Thymus (tissue), 14 donors: ENCODE data around the gene SMNDC1. TPM values are rescaled to one million over a fixed set of nuclear protein-coding genes. Genes with fewer than 3 reads are reported as not detected.

Source experiments
- DNase-seq, 9 donors: peaks; one replicate each; pipeline ENCODE4 v3.0.0-alpha.2; 2013; ENCODE audit warnings: low spot score in 9 of 9, low read depth in 6 of 9, missing footprints in 1 of 9
- H3K27ac ChIP-seq, 2 donors: one replicate each; pipeline ENCODE4 v1.5.1; 2013; ENCODE audit warnings: control low read depth in 1 of 2, low read depth in 1 of 2, low read length in 1 of 2, mild to moderate bottlenecking in 1 of 2, moderate library complexity in 1 of 2
- H3K27me3 ChIP-seq, 2 donors: one replicate each; pipeline ENCODE4 v1.5.1; 2013; ENCODE audit warnings: low read length in 1 of 2; ENCODE audit not compliant: control insufficient read depth in 2 of 2, insufficient read depth in 1 of 2
- H3K36me3 ChIP-seq, 2 donors: one replicate each; pipeline ENCODE4 v1.5.1; 2013; ENCODE audit warnings: low read length in 1 of 2, mild to moderate bottlenecking in 1 of 2, moderate library complexity in 1 of 2; ENCODE audit not compliant: control insufficient read depth in 2 of 2, insufficient read depth in 2 of 2
- H3K4me1 ChIP-seq, 2 donors: one replicate each; pipeline ENCODE4 v1.5.1; 2013; ENCODE audit warnings: low read length in 2 of 2; ENCODE audit not compliant: control insufficient read depth in 2 of 2, insufficient read depth in 2 of 2
- H3K4me3 ChIP-seq, 2 donors: one replicate each; pipeline ENCODE4 v1.5.1; 2013; ENCODE audit warnings: low read length in 2 of 2, control low read depth in 1 of 2, mild to moderate bottlenecking in 1 of 2
- H3K9me3 ChIP-seq, 2 donors: one replicate each; pipeline ENCODE4 v1.5.1; 2013; ENCODE audit warnings: low read length in 1 of 2, mild to moderate bottlenecking in 1 of 2; ENCODE audit not compliant: control insufficient read depth in 2 of 2, insufficient read depth in 1 of 2
- WGBS: extraction: QIAGEN DNeasy Blood & Tissue Kit; methylation state at CpG from one replicate; pipeline ENCODE4 v1.1.7; 2013; 5-methylcytosine and 5-hydroxymethylcytosine counted together
- long read RNA-seq, 10 donors: transcript quantifications; one replicate each; lab custom pipeline, GENCODE V29; 2026
- polyA plus RNA-seq: library from polyadenylated mRNA; stranded (reverse); fragments of 200-250 nt; gene quantifications from one replicate; pipeline ENCODE4 v1.2.3, GENCODE V29; 2013
- total RNA-seq: library from RNA; stranded (reverse); fragments of 120-200 nt; gene quantifications from one replicate; pipeline ENCODE4 v1.2.4, GENCODE V29; 2013
- donor health status: healthy.

The SMNDC1 gene
- total RNA-seq (8.1 TPM), polyA plus RNA-seq (23.7 TPM)
- long read RNA-seq, donor 1, full-length matches to known transcripts = 2 of 2 reads
- long read RNA-seq, donor 1, partial matches to known transcripts = 0 of 2 reads
- long read RNA-seq, donor 1, other reads (novel, unspliced or antisense) = 0 of 2 reads
- long read RNA-seq, donor 2 = 0 reads
- long read RNA-seq, donor 3, full-length matches to known transcripts = 11 of 16 reads
- long read RNA-seq, donor 3, partial matches to known transcripts = 5 of 16 reads
- long read RNA-seq, donor 3, other reads (novel, unspliced or antisense) = 0 of 16 reads
- long read RNA-seq, donor 4, full-length matches to known transcripts = 8 of 8 reads
- long read RNA-seq, donor 4, partial matches to known transcripts = 0 of 8 reads
- long read RNA-seq, donor 4, other reads (novel, unspliced or antisense) = 0 of 8 reads
- long read RNA-seq, donor 5, full-length matches to known transcripts = 10 of 25 reads
- long read RNA-seq, donor 5, partial matches to known transcripts = 15 of 25 reads
- long read RNA-seq, donor 5, other reads (novel, unspliced or antisense) = 0 of 25 reads
- long read RNA-seq, donor 6, full-length matches to known transcripts = 8 of 8 reads
- long read RNA-seq, donor 6, partial matches to known transcripts = 0 of 8 reads
- long read RNA-seq, donor 6, other reads (novel, unspliced or antisense) = 0 of 8 reads
- long read RNA-seq, donor 7, full-length matches to known transcripts = 16 of 16 reads
- long read RNA-seq, donor 7, partial matches to known transcripts = 0 of 16 reads
- long read RNA-seq, donor 7, other reads (novel, unspliced or antisense) = 0 of 16 reads
- long read RNA-seq, donor 8, full-length matches to known transcripts = 4 of 4 reads
- long read RNA-seq, donor 8, partial matches to known transcripts = 0 of 4 reads
- long read RNA-seq, donor 8, other reads (novel, unspliced or antisense) = 0 of 4 reads
- long read RNA-seq, donor 9, full-length matches to known transcripts = 9 of 9 reads
- long read RNA-seq, donor 9, partial matches to known transcripts = 0 of 9 reads
- long read RNA-seq, donor 9, other reads (novel, unspliced or antisense) = 0 of 9 reads
- long read RNA-seq, donor 10, full-length matches to known transcripts = 13 of 13 reads
- long read RNA-seq, donor 10, partial matches to known transcripts = 0 of 13 reads
- long read RNA-seq, donor 10, other reads (novel, unspliced or antisense) = 0 of 13 reads

GRCh38 chr10:110304780-110305421 lies at the start of gene SMNDC1:
Gene SMNDC1 (minus strand): TSS chr10:110304920. CDS start chr10:110303587, 1,333 bp downstream.
- peak; percentile 95 to 99 (median 98) for DNase-seq
- under 1% methylated on average over 42 of the region's 42 CpGs for WGBS
- peaks cover 5 to 9% of the 10 kb centered on the region in 2 donors for H3K4me1 ChIP-seq
- peak within 1 kb of the TSS; percentile 92 to 93 for H3K27ac ChIP-seq
- peaks cover 11 to 31% of the 10 kb centered on the region in 2 donors for H3K36me3 ChIP-seq
- H3K27me3 ChIP-seq = no peaks in the 10 kb centered on the region
- peak within 1 kb of the TSS; percentile 76 to 89 for H3K4me3 ChIP-seq
- H3K9me3 ChIP-seq = peaks cover 0 to 1% of the 10 kb centered on the region in 2 donors

GRCh38 chr10:110354322-110354766 lies 49.6 kb upstream of the SMNDC1 start:
- Histone ChIP-seq H3K27ac (peak overlapping the region; percentile 46 to 96), H3K4me3 (no peak overlapping the region), H3K27me3 (no peaks in the 10 kb centered on the region), H3K4me1 (peaks cover 56 to 70% of the 10 kb centered on the region in 2 donors), H3K36me3 (no peaks in the 10 kb centered on the region), H3K9me3 (no peaks in the 10 kb centered on the region)
- peak in 8 of 9 donors; percentile 53 to 90 (median 76) for DNase-seq
- WGBS = 38% methylated on average over 11 of the region's 11 CpGs

- Histone ChIP-seq H3K9me3 (no peaks in the 10 kb centered on the region), H3K27me3 (no peaks in the 10 kb centered on the region), H3K27ac (peak overlapping the region; percentile 19 to 96), H3K4me3 (no peak overlapping the region), H3K36me3 (no peaks in the 10 kb centered on the region), H3K4me1 (peaks cover 50 to 61% of the 10 kb centered on the region in 2 donors)
- DNase-seq = peak in 7 of 9 donors; percentile 39 to 77 (median 57)
- 57% methylated on average over 14 of the region's 14 CpGs for WGBS
Observed at GRCh38 chr10:110353244-110354119, 48.8 kb upstream of the SMNDC1 start.

GRCh38 chr10:110352930-110353243 lies 48.2 kb upstream of the SMNDC1 start:
- Histone ChIP-seq H3K9me3 (no peaks in the 10 kb centered on the region), H3K27me3 (no peaks in the 10 kb centered on the region), H3K4me1 (peaks cover 47 to 57% of the 10 kb centered on the region in 2 donors), H3K27ac (peak overlapping the region in 1 of 2 donors; percentile 54), H3K36me3 (no peaks in the 10 kb centered on the region), H3K4me3 (no peak overlapping the region)
- 89% methylated on average over 2 of the region's 2 CpGs for WGBS
- DNase-seq = no peak

- 98% methylated on average over 2 of the region's 2 CpGs for WGBS
- no peak for DNase-seq
- Histone ChIP-seq H3K27me3 (no peaks in the 10 kb centered on the region), H3K4me1 (peaks cover 31 to 43% of the 10 kb centered on the region in 2 donors), H3K36me3 (no peaks in the 10 kb centered on the region), H3K4me3 (no peak overlapping the region), H3K9me3 (no peaks in the 10 kb centered on the region), H3K27ac (no peak overlapping the region)
Observed at GRCh38 chr10:110350812-110351211, 46.1 kb upstream of the SMNDC1 start.

GRCh38 chr10:110349831-110350230 lies 45.1 kb upstream of the SMNDC1 start:
- Histone ChIP-seq H3K27ac (no peak overlapping the region), H3K9me3 (no peaks in the 10 kb centered on the region), H3K27me3 (no peaks in the 10 kb centered on the region), H3K36me3 (no peaks in the 10 kb centered on the region), H3K4me3 (no peak overlapping the region), H3K4me1 (peaks cover 32 to 43% of the 10 kb centered on the region in 2 donors)
- WGBS = 96% methylated on average over 3 of the region's 3 CpGs
- no peak for DNase-seq

- Histone ChIP-seq H3K4me3 (no peak overlapping the region), H3K9me3 (no peaks in the 10 kb centered on the region), H3K27me3 (no peaks in the 10 kb centered on the region), H3K36me3 (no peaks in the 10 kb centered on the region), H3K4me1 (peaks cover 32 to 43% of the 10 kb centered on the region in 2 donors), H3K27ac (no peak overlapping the region)
- no peak for DNase-seq
- WGBS = 93% methylated on average over 5 of the region's 5 CpGs
Observed at GRCh38 chr10:110349386-110349785, 44.7 kb upstream of the SMNDC1 start.

GRCh38 chr10:110348336-110348735 lies 43.6 kb upstream of the SMNDC1 start:
- Histone ChIP-seq H3K36me3 (no peaks in the 10 kb centered on the region), H3K4me1 (peaks cover 25 to 38% of the 10 kb centered on the region in 2 donors), H3K4me3 (no peak overlapping the region), H3K9me3 (no peaks in the 10 kb centered on the region), H3K27me3 (no peaks in the 10 kb centered on the region), H3K27ac (no peak overlapping the region)
- no peak for DNase-seq
